ENCODE data around the gene AMBP.

GRCh38 chr9:114096041-114096511, 18.0 kb upstream of the AMBP start:
- TF ChIP-seq GABPA (IDR thresholded peaks at IDR 0.05; ENCODE audit: low read depth) (no peak), EP300 (IDR thresholded peaks at IDR 0.05; ENCODE audit: borderline replicate concordance in 1 of 2, low read depth in 1 of 2, low read length in 1 of 2) (no peak), POLR2AphosphoS5 (IDR thresholded peaks at IDR 0.05; ENCODE audit: low read depth, low read length) (no peak), JUND (IDR thresholded peaks at IDR 0.05) (no peak), MEF2A (IDR thresholded peaks at IDR 0.05; ENCODE audit: borderline replicate concordance, low read depth) (no peak), ZBTB33 (IDR thresholded peaks at IDR 0.05; ENCODE audit: borderline replicate concordance, low read depth) (no peak), SIN3A (IDR thresholded peaks at IDR 0.05; ENCODE audit: borderline replicate concordance, low read depth, low read length) (no peak), TEAD4 (IDR thresholded peaks at IDR 0.05; ENCODE audit: borderline replicate concordance, insufficient read depth) (no peak), RAD21 (IDR thresholded peaks at IDR 0.05; ENCODE audit: low read length) (no peak), FOXM1 (IDR thresholded peaks at IDR 0.05; ENCODE audit: low read depth) (no peak)
- TF ChIP-seq, protein P1, sequence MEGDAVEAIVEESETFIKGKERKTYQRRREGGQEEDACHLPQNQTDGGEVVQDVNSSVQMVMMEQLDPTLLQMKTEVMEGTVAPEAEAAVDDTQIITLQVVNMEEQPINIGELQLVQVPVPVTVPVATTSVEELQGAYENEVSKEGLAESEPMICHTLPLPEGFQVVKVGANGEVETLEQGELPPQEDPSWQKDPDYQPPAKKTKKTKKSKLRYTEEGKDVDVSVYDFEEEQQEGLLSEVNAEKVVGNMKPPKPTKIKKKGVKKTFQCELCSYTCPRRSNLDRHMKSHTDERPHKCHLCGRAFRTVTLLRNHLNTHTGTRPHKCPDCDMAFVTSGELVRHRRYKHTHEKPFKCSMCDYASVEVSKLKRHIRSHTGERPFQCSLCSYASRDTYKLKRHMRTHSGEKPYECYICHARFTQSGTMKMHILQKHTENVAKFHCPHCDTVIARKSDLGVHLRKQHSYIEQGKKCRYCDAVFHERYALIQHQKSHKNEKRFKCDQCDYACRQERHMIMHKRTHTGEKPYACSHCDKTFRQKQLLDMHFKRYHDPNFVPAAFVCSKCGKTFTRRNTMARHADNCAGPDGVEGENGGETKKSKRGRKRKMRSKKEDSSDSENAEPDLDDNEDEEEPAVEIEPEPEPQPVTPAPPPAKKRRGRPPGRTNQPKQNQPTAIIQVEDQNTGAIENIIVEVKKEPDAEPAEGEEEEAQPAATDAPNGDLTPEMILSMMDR (IDR thresholded peaks at IDR 0.05): no peak
- TF ChIP-seq, protein P2, sequence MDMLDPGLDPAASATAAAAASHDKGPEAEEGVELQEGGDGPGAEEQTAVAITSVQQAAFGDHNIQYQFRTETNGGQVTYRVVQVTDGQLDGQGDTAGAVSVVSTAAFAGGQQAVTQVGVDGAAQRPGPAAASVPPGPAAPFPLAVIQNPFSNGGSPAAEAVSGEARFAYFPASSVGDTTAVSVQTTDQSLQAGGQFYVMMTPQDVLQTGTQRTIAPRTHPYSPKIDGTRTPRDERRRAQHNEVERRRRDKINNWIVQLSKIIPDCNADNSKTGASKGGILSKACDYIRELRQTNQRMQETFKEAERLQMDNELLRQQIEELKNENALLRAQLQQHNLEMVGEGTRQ (IDR thresholded peaks at IDR 0.05; ENCODE audit: borderline replicate concordance, low read depth, low read length): no peak
